HepG2 (cell line): ENCODE measurements around the gene MLN. TPM values are rescaled to one million over a fixed set of nuclear protein-coding genes. Genes with fewer than 3 reads are reported as not detected.

ENCODE experiments used
- ATAC-seq: fragments of 200-7000 bp; cut with Tn5 transposase; 3 replicates; pipeline ENCODE4 v1.9.1; 2020; ENCODE audit warnings: mild to moderate bottlenecking, moderate library complexity
- BruUV-seq: library from RNA; stranded (reverse); fragments of 400-500 nt; replicated peaks from 2 replicates; lab custom pipeline; 2021; lab: Mats Ljungman, UMichigan
- CTCF ChIA-PET: fragments of 300-600 bp; formaldehyde crosslinking; extraction: SDS; loops from one replicate; lab custom pipeline; 2021; ENCODE audit warnings: low total read pairs, inconsistent platforms, low intra/inter-chr PET ratio; lab: Yijun Ruan, JAX
- POLR2A ChIA-PET: fragments of 350-600 bp; sonication (Branson Sonifier 250); formaldehyde crosslinking; loops from one replicate; lab custom pipeline; 2020; ENCODE audit warnings: antibody characterized with exemption, inconsistent platforms; lab: Yijun Ruan, JAX
- DNase-seq: peaks from one replicate; pipeline ENCODE4 v3.0.0-alpha.2; 2015; ENCODE audit warnings: low spot score
- FAIRE-seq: peaks from 3 replicates; lab custom pipeline; 2011; peaks lifted over from hg19 to GRCh38; lab: Jason Lieb, UNC
- H2AFZ ChIP-seq: one replicate; pipeline ENCODE4 v1.6.1; 2011; ENCODE audit warnings: low read length, inconsistent platforms
- H3K27ac ChIP-seq: fragments of 300-600 bp; 3 replicates; pipeline ENCODE4 v1.8.0; 2011; ENCODE audit warnings: mixed run types, mild to moderate bottlenecking, mixed read lengths, low read length, inconsistent platforms; ENCODE audit not compliant: insufficient read depth; ENCODE audit errors: extremely low read length
- H3K27me3 ChIP-seq, 2 experiments: fragments of 200-600 bp in 1 of 2; 2 replicates in 1 of 2; 3 replicates in 1 of 2; pipeline versions ENCODE4 v1.6.0 to v1.8.0; 2011; ENCODE audit warnings: low read length in 2 of 2, mild to moderate bottlenecking in 2 of 2, moderate library complexity in 2 of 2, inconsistent platforms in 1 of 2; ENCODE audit not compliant: insufficient read depth in 2 of 2, control insufficient read depth in 1 of 2
- H3K36me3 ChIP-seq, 2 experiments: fragments of 200-600 bp in 1 of 2; replicated peaks in 1 of 2; 2 replicates in 1 of 2; 3 replicates in 1 of 2; pipeline versions ENCODE4 v1.5.1 to v1.8.0; 2011; ENCODE audit warnings: low read length in 2 of 2, inconsistent platforms in 1 of 2; ENCODE audit not compliant: insufficient read depth in 2 of 2, control insufficient read depth in 1 of 2
- H3K4me1 ChIP-seq: 2 replicates; pipeline ENCODE4 v1.5.1; 2012; ENCODE audit warnings: low read length, inconsistent platforms; ENCODE audit not compliant: insufficient read depth
- H3K4me2 ChIP-seq: 2 replicates; pipeline ENCODE4 v1.6.0; 2011; ENCODE audit warnings: low read depth, low read length, inconsistent platforms
- H3K4me3 ChIP-seq, 3 experiments: fragments of 200-600 bp in 1 of 3; sonication (generic), shearing (Covaris generic) in 1 of 3; replicated peaks in 1 of 3; 2 replicates each; pipeline ENCODE4 v1.5.1; 2011 to 2016; ENCODE audit warnings: low read length in 3 of 3, inconsistent platforms in 2 of 3, low read depth in 2 of 3, mild to moderate bottlenecking in 2 of 3, control low read depth in 1 of 3, mixed read lengths in 1 of 3; ENCODE audit not compliant: insufficient read depth in 1 of 3
- H3K79me2 ChIP-seq: one replicate; pipeline ENCODE4 v1.6.1; 2011; ENCODE audit warnings: low read length, inconsistent platforms; ENCODE audit not compliant: insufficient read depth
- H3K9ac ChIP-seq: 2 replicates; pipeline ENCODE4 v1.6.0; 2011; ENCODE audit warnings: mild to moderate bottlenecking, low read depth, low read length, inconsistent platforms; ENCODE audit not compliant: insufficient read depth
- H3K9me3 ChIP-seq: 2 replicates; pipeline ENCODE4 v1.5.1; 2012; ENCODE audit warnings: mild to moderate bottlenecking, low read length
- H4K20me1 ChIP-seq: 2 replicates; pipeline ENCODE4 v1.6.0; 2011; ENCODE audit warnings: inconsistent platforms, mild to moderate bottlenecking, low read length, moderate library complexity; ENCODE audit not compliant: insufficient read depth
- AGO2 ChIP-seq: fragments of 200-400 bp; formaldehyde crosslinking; optimal IDR thresholded peaks from 2 replicates; pipeline ENCODE3; 2017; ENCODE audit warnings: mild to moderate bottlenecking, low read depth, low read length, moderate library complexity
- DR1 ChIP-seq: sonication (generic); formaldehyde crosslinking; IDR thresholded peaks from 2 replicates; pipeline ENCODE4 v1.8.0; 2021; ENCODE audit warnings: mild to moderate bottlenecking, missing genetic modification reagents, inconsistent platforms
- EED ChIP-seq: sonication (generic); formaldehyde crosslinking; IDR thresholded peaks from 2 replicates; pipeline ENCODE4 v1.5.0; 2020; ENCODE audit warnings: mild to moderate bottlenecking, missing genetic modification reagents
- GABPA ChIP-seq, 2 experiments: IDR thresholded peaks; 2 replicates each; pipeline ENCODE4 v1.6.1; 2011 to 2016; ENCODE audit warnings: low read depth in 2 of 2, low read length in 1 of 2, missing biosample characterization in 1 of 2, missing genetic modification characterization in 1 of 2
- NFYB ChIP-seq: sonication (generic); formaldehyde crosslinking; IDR thresholded peaks from 2 replicates; pipeline ENCODE4 v1.4.0; 2020; ENCODE audit warnings: missing genetic modification reagents
- POLR2G ChIP-seq: fragments of 200-400 bp; formaldehyde crosslinking; IDR thresholded peaks from 2 replicates; pipeline ENCODE4 v1.6.1; 2018; ENCODE audit warnings: mild to moderate bottlenecking, low read depth, low read length, moderate library complexity
- RBFOX2 ChIP-seq: fragments of 200-400 bp; formaldehyde crosslinking; IDR thresholded peaks from 2 replicates; pipeline ENCODE4 v1.6.1; 2017; ENCODE audit warnings: low read depth, mild to moderate bottlenecking, low read length
- SOX13 ChIP-seq, 3 experiments: fragments of 450-650 bp in 1 of 3; sonication (generic) in 1 of 3; formaldehyde crosslinking in 1 of 3; IDR thresholded peaks in 2 of 3; conservative IDR thresholded peaks in 1 of 3; 2 replicates each; pipeline versions ENCODE4 v1.5.0 to v1.6.1; 2016 to 2020; ENCODE audit warnings: antibody characterized with exemption in 1 of 3, mild to moderate bottlenecking in 1 of 3, missing compliant biosample characterization in 1 of 3, missing genetic modification reagents in 1 of 3, moderate library complexity in 1 of 3
- SOX5 ChIP-seq: IDR thresholded peaks from 2 replicates; pipeline ENCODE4 v1.6.1; 2016; ENCODE audit warnings: borderline replicate concordance
- ZBTB7A ChIP-seq: sonication (generic); formaldehyde crosslinking; IDR thresholded peaks from 2 replicates; pipeline ENCODE4 v1.8.0; 2022; ENCODE audit warnings: mild to moderate bottlenecking, missing genetic modification reagents
- WGBS: methylation state at CpG from one replicate; pipeline ENCODE4 v1.1.6; 2017; ENCODE audit warnings: low lambda C conversion rate; 5-methylcytosine and 5-hydroxymethylcytosine counted together
- in situ Hi-C: cut with HindIII; loops from 2 replicates; pipeline ENCODE4 v1.10.0; 2017; ENCODE audit warnings: low pct_unique_long_range_greater_than_20kb; ENCODE audit not compliant: extremely low pct_ligation_motif_present
- intact Hi-C: fragments of 100-400 bp; cut with micrococcal nuclease; formaldehyde crosslinking; loops from one replicate; pipeline ENCODE4 v1.10.0; 2022; ENCODE audit not compliant: unreplicated experiment
- polyA plus RNA-seq, 8 experiments: library from polyadenylated mRNA; depleted of rRNA in 3 of 8; stranded (reverse) in 7 of 8; unstranded in 1 of 8; fragments of >200 nt; fragmentation: Illumina TruSeq in 4 of 8; extraction: Trizol in 4 of 8; gene quantifications; 2 replicates each; pipeline versions ENCODE4 v1.2.1 to v1.2.3, GENCODE V29; 2011 to 2016; ENCODE audit warnings: low read depth in 4 of 8, missing spikeins in 1 of 8, mixed read lengths in 1 of 8; ENCODE audit not compliant: insufficient read depth in 1 of 8
- total RNA-seq, 5 experiments: library from RNA; depleted of rRNA; stranded (reverse); fragments of >200 nt; fragmentation: Illumina TruSeq; extraction: Trizol; gene quantifications; 2 replicates each; pipeline ENCODE4 v1.2.3, GENCODE V29; 2016; ENCODE audit warnings: low read depth in 1 of 5
- TF ChIP-seq, protein P1 (sequence below): fragments of 450-650 bp; IDR thresholded peaks from 2 replicates; pipeline ENCODE4 v1.6.1; 2017; ENCODE audit warnings: mild to moderate bottlenecking

Gene MLN
- total and polyA plus RNA-seq, 2 of the 13 experiments (the other 11 are each of a cell fraction or from before 2014, with no cell fraction given), result not detected

DNA sequence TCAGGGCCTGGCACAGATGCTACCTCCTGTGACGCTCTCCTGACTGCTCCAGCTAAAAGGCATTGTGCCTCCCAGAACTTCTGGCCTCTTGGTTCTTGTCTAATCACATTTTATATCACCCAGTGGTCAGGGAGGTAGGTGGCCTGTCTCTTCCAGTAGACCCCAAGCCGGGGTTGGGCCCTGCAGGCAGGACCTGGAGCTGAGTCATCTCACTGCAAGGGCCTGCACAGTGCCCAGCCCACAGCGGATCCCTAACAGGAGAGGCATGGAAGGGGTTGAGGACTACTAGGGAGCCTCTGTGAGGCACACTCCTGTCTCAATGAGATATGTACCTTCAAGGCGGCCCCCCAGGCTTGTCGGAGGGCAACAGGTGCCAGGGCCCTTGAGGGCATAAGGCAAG, 21.2 kb downstream of the MLN start:
- Histone ChIP-seq H3K9me3 (no peaks in the 10 kb centered on the region), H4K20me1 (peaks cover 6% of the 10 kb centered on the region; the same call in 1 of the 2 replicates), H3K4me1 (peaks cover 18% of the 10 kb centered on the region), H3K27ac (no peak overlapping the region), H3K9ac (no peak overlapping the region), H2AFZ (no peak overlapping the region), H3K4me2 (no peak overlapping the region), H3K79me2 (peaks cover 18% of the 10 kb centered on the region), H3K36me3 (peaks cover 31 to 63% of the 10 kb centered on the region in 2 experiments), H3K4me3 (no peak overlapping the region), H3K27me3 (no peaks in the 10 kb centered on the region)
- 98% methylated on average over 5 of the region's 5 CpGs for WGBS
- FAIRE-seq (no peak), DNase-seq (no peak), ATAC-seq (no peak)
- ChIA-PET CTCF (no interaction called here), POLR2A (interaction anchor here (0.8 kb wide), 1 partner anchor 12 kb away, joined by 3 read pairs; no protein-coding TSS in a partner anchor)
- in situ Hi-C loops (no loop called here), intact Hi-C loops (no loop called here)
- TF ChIP-seq EED (peak; percentile 48; the same call in 1 of the 2 replicates), GABPA (IDR thresholded peaks at IDR 0.05; ENCODE audit: low read depth, low read length) (no peak), GABPA (CRISPR knock-in tag; IDR thresholded peaks at IDR 0.05; ENCODE audit: low read depth) (no peak)
- BruUV-seq, result no TSS peak

- Histone ChIP-seq H3K9ac (no peak overlapping the region), H4K20me1 (no peaks in the 10 kb centered on the region), H3K27ac (no peak overlapping the region), H3K4me3 (no peak overlapping the region), H3K9me3 (no peaks in the 10 kb centered on the region), H2AFZ (no peak overlapping the region), H3K27me3 (no peaks in the 10 kb centered on the region), H3K4me1 (peaks cover 6% of the 10 kb centered on the region), H3K36me3 (peaks cover 36 to 75% of the 10 kb centered on the region in 2 experiments), H3K4me2 (no peak overlapping the region), H3K79me2 (peaks cover 7% of the 10 kb centered on the region)
- ATAC-seq (no peak), FAIRE-seq (no peak), DNase-seq (no peak)
- TF ChIP-seq ZBTB7A (CRISPR knock-in tag) (no peak), RBFOX2 (0 out of 2 replicates have a peak, but pooled peaks have one; percentile 23), NFYB (CRISPR knock-in tag) (no peak), POLR2G (0 out of 2 replicates have a peak, but pooled peaks have one; percentile 20), AGO2 (peak; percentile 88), SOX13 (IDR thresholded peaks at IDR 0.05) (no peak), SOX13 (CRISPR knock-in tag; conservative IDR thresholded peaks at IDR 0.05 in 1 of 2, IDR thresholded peaks at IDR 0.05 in 1 of 2) (peak in 1 of 2 experiments; percentile 64; a peak in 2 of 4 replicates), DR1 (CRISPR knock-in tag) (no peak), SOX5 (CRISPR knock-in tag) (peak; percentile 50; the same call in 1 of the 2 replicates)
- TF ChIP-seq, protein P1, sequence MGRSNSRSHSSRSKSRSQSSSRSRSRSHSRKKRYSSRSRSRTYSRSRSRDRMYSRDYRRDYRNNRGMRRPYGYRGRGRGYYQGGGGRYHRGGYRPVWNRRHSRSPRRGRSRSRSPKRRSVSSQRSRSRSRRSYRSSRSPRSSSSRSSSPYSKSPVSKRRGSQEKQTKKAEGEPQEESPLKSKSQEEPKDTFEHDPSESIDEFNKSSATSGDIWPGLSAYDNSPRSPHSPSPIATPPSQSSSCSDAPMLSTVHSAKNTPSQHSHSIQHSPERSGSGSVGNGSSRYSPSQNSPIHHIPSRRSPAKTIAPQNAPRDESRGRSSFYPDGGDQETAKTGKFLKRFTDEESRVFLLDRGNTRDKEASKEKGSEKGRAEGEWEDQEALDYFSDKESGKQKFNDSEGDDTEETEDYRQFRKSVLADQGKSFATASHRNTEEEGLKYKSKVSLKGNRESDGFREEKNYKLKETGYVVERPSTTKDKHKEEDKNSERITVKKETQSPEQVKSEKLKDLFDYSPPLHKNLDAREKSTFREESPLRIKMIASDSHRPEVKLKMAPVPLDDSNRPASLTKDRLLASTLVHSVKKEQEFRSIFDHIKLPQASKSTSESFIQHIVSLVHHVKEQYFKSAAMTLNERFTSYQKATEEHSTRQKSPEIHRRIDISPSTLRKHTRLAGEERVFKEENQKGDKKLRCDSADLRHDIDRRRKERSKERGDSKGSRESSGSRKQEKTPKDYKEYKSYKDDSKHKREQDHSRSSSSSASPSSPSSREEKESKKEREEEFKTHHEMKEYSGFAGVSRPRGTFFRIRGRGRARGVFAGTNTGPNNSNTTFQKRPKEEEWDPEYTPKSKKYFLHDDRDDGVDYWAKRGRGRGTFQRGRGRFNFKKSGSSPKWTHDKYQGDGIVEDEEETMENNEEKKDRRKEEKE, result no peak
- in situ Hi-C loops, result no loop called here
- WGBS, result 92% methylated on average over 10 of the region's 16 CpGs
- intact Hi-C loops, result no loop called here
- POLR2A ChIA-PET, result interaction anchor here (0.8 to 1.4 kb wide), 2 partner anchors 10 to 11 kb away, joined by 3 to 4 read pairs; no protein-coding TSS in a partner anchor
- CTCF ChIA-PET, result no interaction called here
- BruUV-seq, result no TSS peak
These were observed 22.4 kb downstream of the MLN start for GRCh38 chr6:33781131-33781975.
